GM18498 (cell line): ENCODE results near the gene CA12.

Experiments
- ATAC-seq: cut with Tn5 transposase; IDR thresholded peaks from one replicate; pipeline ENCODE4 v1.9.1; 2021; ENCODE audit warnings: mild to moderate bottlenecking, moderate library complexity; ENCODE audit not compliant: unreplicated experiment

Gene CA12

GRCh38 chr15:63277038-63277892, 104.4 kb downstream of the CA12 start, which contains the start of gene APH1B:
APH1B (plus strand) TSS chr15:63277605; CDS start chr15:63277624, 19 bp downstream.
- peak; percentile 90 for ATAC-seq

- peak; percentile 9 for ATAC-seq
These were observed 105.2 kb downstream of the CA12 start for GRCh38 chr15:63276342-63277037.

GRCh38 chr15:63274427-63274826, 107.2 kb downstream of the CA12 start:
- ATAC-seq: no peak
